Stimulated activated CD8-positive, alpha-beta memory T cell treated with anti-CD3 and anti-CD28 coated beads, Interleukin-4, amount 100 ng/mL, for 48 hours (primary cell): ENCODE measurements around the gene FAM227B.
A peak's percentile ranks its signal among the peaks of the same experiment; 100 is the strongest.
"Not testable (repeated sequence)": the region's sequence is repeated elsewhere in the genome, so short reads cannot be mapped to it uniquely, and the experiment has no call there.

Source experiments
- DNase-seq: peaks from one replicate; pipeline ENCODE4 v3.0.0-alpha.2; 2020

Gene FAM227B

GRCh38 chr15:49435174-49435573, 185.4 kb downstream of the FAM227B start:
- DNase-seq, result no peak

GRCh38 chr15:49430046-49430445, 190.6 kb downstream of the FAM227B start:
- DNase-seq, result no peak

DNA sequence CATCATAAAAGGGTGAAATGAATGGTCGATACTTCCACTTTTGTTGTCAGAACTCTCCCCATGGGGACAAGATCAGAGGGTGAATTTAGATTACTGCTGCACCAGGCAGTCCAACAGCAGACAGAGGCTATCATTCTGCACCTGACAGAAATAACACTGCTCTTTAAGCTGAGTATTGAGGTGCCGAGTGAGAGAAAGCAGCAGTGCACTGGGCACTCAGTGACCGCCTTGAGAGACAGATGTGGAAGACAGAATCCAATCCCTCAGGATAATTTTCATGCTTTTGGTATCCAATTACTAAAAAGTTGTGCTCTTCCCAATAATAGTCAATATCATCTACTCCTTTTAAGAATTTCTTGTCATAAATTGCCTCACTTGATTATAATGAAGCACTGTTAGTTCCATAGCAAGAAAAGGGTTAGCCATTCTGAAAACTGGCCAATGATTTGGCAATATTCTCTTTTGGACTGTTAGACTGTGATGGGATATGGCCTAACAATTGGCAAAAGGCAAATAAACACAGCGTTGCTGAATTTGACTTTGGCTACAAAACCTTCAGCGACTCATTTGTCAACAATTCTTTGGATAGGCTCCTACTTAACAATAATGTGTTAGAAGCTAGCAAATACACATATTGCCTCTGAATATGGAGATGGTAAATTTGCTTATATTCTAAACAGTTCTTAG, 192.1 kb downstream of the FAM227B start:
- no peak for DNase-seq

DNA sequence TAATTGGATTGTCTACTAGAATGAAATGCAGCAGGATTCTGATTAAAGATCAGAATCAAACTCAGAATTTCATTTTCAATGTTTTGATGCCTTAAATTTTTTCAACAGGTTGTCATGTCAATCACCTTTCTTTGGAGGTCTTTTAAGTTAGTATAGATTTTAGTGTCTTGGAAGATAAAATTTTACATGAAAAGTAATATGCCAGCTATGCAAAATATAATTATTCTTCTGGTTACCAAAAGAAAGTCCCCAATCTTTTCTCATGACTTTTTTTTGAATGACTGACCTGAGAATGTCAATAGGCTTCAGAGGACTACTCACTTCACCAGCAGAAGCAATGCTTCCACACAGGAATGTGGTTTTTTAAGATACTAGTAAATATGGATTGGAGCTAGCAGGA, 193.2 kb downstream of the FAM227B start:
- no peak for DNase-seq

- DNase-seq, result no peak
These were observed 195.7 kb downstream of the FAM227B start for GRCh38 chr15:49424954-49425353.

DNA sequence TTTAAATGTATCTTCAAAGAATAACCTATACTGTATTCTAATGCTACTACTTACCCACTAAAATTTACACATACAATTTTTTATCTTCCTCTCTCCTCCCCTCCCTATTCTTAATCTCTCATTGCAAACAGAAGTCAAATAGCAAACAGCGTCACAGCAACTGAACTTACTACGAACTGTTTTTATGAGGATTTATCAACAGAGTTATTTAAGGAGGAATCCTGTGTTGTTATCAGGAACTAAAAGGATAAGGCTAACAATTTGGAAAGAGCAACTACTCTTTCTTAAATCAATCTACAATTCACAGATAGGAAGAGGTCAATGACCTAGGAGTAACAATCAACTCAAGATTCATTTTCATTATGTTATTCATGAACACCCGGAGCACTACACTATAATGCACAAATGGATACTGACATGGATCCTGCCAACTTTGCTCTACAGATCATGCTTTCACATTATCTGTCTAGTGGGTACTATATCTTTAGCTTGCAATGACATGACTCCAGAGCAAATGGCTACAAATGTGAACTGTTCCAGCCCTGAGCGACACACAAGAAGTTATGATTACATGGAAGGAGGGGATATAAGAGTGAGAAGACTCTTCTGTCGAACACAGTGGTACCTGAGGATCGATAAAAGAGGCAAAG, 196.6 kb downstream of the FAM227B start:
- no peak for DNase-seq

GRCh38 chr15:49423021-49423420, 197.6 kb downstream of the FAM227B start, which contains the start of gene FGF7:
FGF7 (plus strand) TSS chr15:49423242; CDS start chr15:49424298, 1,056 bp downstream.
- DNase-seq, result no peak

DNA sequence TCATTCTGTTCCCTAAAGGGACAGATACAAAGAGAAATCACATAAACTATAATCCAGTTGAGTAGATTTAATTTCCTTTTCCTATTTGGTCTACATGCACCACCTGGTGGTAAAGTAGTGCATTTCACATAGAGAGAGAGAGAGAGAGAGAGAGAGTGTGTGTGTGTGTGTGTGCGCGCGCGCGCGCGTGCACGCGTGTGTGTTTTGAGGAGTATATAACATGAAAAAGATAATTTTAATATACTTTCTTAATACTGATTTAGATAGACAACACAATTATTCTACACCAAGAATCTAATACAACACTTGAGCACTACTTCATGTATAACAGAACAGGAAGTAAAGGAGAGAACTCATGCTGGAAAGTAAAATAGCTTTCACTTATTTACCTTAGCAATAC, 198.6 kb downstream of the FAM227B start:
- DNase-seq, result peak; percentile 40

DNA sequence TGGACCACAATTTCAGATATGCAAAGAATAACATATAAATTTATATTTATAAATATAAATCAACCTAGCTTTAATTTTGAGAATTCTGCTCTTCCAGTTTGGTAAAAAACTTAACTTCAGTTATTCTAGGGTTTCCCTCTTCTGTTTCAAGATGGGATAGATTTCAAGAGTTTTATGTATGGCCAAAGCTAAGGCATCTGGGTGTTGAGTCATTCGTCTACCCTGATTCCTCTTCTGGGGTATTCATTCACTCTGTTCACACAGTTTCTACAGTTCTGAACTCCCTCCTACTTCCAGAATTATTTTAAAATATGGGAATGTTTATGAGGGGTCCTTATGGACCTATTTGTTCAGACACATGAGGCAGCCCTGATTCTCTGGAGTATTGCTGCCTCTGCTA, 201.8 kb downstream of the FAM227B start:
- no peak for DNase-seq

DNA sequence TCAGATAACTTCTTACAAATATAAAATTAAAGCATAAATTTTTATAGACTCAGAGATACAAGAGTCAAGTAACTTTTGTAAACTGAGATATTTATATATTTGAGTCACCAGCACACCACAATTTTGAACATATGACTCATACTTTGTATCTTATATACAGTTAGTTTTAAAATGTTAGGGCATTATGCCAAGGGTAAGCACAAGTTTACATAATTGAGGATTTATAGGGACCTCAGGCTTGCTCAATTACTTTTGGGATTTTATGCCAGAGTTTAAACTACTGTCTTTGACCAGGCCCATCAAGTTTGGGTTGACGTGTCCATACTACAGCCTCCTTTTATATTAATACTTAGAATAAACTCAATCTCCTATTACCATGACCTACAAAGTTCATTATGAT, 205.0 kb downstream of the FAM227B start:
- no peak for DNase-seq

- no peak for DNase-seq
These were observed 205.5 kb downstream of the FAM227B start for GRCh38 chr15:49415149-49415548.

GRCh38 chr15:49412797-49413196, 207.8 kb downstream of the FAM227B start:
- no peak for DNase-seq

- DNase-seq, result no peak
These were observed 210.0 kb downstream of the FAM227B start for GRCh38 chr15:49410641-49411040.

DNA sequence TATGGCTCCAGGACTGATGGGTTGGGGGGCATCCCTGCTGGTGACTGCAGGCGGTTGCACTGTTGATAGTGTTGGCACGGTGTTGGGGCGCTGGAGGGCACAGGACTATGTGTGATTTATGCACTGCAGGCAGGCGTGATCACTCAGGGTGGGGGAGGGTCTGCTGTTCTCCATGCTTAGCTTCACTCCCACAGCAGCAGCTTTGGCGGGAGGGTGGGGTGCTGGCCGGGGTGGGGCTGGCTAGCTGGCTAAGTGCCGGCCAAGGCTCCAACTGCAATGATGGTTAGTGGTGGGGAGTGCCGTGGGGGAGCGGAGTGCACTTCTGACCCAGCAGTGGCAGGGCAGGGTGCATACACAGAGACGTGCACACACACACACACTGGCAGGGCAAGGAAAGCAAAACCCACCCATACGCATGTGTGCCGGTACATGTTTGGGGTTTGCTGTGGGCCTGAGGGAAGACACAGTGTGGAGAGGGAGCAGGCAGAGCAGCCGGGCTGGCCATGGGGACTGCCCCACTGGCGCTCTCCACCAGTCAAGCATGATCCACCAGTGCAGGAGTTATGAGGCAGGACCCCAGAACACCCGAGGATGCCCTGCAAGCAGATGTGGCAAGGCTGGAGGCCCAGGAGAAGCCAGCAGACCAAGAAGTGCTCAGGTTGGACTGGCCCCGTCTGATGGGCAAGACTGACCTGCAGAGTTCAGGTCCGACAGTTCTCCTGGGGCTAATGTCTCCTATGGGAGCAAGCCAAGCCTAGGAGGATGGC, 214.1 kb downstream of the FAM227B start:
- DNase-seq, result no peak

GRCh38 chr15:49402515-49403296, 217.9 kb downstream of the FAM227B start:
- not testable (repeated sequence) for DNase-seq

- no peak for DNase-seq
These were observed 233.1 kb downstream of the FAM227B start for GRCh38 chr15:49387471-49387870.

DNA sequence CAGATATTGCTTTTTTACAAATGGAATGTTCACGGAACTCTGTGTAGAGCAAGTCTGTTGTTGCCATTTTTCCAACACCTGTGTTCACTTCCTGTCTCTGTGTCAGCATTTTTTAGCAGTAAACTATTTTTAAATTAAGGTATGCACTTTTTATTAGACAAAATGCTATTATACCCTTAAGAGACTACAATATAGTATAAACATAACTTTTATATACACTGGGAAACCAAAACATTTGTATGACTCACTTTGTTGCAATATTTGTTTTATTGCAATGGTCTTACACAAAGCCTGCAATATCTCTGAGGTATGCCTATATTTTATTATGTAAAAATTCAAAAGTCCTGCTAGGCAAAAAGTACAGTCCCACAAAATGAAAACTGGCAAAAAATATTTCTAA, 237.4 kb downstream of the FAM227B start:
- no peak for DNase-seq

DNA sequence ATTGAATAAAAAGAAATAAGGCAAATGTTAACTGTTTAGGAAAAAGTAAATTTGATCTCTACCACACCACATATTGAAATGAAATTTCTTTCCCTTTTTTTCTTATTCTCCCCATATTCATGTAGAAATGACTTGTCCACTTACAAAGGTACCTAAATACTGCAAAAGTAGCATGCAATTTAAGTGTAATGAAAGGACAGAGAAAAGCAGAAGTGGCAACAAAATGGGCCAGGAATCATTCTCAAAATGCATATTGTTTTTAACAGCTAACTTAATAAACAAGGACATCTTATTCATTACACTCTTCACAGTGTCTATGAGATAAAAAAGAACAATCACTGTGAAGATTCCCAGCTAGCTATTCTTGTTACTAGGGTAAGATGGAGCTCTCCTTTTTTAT, 238.2 kb downstream of the FAM227B start:
- no peak for DNase-seq

DNA sequence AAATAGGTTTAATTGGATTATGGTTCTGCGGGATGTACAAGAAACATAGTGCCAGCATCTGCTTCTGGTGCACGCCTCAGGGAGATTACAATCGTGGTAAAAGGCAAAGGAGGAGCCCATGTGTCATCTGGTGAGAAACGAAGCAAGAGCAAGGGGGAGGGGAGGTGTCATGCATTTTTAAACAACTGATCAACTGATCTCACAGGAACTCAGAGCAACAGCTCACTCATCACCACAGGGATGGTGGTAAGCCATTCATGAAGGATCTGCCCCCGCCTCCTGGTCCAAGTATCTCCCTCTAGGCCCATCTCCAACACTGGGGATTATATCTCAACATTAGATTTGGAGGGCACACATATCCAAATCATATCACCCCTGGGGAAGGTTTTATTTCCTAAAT, 239.7 kb downstream of the FAM227B start:
- DNase-seq, result no peak

GRCh38 chr15:49379996-49380395, 240.6 kb downstream of the FAM227B start:
- DNase-seq, result no peak

DNA sequence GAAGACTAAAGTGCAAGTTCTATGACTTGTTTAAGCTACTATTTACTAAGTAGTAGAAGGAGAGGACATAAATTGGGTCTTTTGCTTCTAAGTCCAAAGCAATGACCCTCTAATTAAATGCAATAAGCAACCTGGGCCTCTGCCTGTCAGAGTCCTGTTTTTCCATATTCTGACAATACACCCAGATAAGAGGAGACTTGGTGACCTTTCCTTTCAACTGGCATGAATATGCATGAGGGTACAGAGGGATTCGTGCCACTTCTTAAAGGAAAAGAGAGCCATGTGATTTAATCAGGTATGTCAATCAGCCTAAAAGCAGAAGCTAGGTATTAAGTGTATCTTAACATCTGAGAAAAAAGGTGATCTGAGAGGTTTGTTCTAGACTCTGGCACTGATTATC, 248.3 kb downstream of the FAM227B start:
- DNase-seq, result no peak

- no peak for DNase-seq
These were observed 249.8 kb downstream of the FAM227B start for GRCh38 chr15:49370782-49371181.

DNA sequence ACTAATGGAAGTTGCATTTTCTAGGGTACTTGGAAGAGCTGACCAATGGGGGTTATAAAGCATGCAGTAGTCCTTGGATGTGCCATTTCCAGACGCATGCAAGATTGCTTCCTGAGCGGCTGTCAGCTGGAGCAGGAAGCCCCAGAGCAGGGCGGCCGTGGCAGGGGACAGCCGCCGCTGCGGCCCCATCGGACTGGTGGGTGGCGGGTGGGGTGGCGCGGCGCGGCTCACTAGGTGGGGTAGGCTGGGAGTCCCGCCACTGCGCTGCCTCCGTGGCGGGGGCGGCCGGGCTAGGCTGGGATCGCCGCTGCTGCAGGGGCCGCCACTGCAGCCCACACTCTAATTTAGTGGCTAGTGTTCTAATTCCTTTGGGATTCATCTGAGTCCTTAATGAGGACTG, 254.1 kb downstream of the FAM227B start:
- DNase-seq, result no peak
